ENCODE data around the gene ARGLU1.
"Not testable (repeated sequence)": the region's sequence is repeated elsewhere in the genome, so short reads cannot be mapped to it uniquely, and the experiment has no call there.

The ARGLU1 gene, protein sequence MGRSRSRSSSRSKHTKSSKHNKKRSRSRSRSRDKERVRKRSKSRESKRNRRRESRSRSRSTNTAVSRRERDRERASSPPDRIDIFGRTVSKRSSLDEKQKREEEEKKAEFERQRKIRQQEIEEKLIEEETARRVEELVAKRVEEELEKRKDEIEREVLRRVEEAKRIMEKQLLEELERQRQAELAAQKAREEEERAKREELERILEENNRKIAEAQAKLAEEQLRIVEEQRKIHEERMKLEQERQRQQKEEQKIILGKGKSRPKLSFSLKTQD

DNA sequence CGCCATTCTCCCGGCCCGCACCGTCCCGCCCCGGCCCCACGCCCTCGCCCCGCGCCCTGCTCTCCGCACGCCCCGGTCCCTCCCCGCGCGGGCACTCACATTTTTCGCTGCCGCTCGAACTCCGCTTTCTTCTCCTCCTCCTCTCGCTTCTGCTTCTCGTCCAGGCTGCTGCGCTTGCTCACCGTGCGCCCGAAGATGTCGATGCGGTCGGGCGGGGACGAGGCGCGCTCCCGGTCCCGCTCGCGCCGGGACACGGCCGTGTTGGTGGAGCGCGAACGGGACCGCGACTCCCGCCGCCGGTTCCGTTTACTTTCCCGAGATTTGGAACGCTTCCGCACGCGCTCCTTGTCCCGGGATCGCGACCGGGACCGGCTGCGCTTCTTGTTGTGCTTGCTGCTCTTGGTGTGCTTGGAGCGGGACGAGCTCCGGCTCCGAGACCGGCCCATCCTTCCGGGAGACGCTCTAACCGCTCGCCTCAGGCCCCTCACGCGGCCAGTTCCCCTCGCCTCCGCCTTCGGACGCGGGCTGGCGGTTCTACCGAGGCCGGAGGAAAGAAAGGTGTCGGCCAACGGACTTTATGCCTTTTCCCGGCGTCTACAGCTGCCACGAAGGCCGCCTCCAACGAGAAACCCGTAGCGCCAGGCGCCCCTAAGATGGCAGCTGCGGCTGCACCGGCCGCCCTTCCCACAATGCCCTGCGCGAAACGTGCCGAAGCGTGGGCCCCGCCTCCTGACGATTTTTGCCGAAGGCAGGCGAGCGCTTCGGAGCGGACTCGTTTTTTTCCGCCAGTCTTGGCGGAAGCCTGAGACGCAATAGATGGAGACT, at the start of gene ARGLU1:
ARGLU1 (minus strand) TSS at position 664 of the 825 bp plus-strand sequence; CDS start at position 446, 218 bp downstream.
- DNase-seq = peak; percentile 91 to 93

GRCh38 chr13:106617561-106617960, 49.6 kb upstream of the ARGLU1 start:
- DNase-seq = no peak

- no peak for DNase-seq
Observed at GRCh38 chr13:106616729-106617128, 48.8 kb upstream of the ARGLU1 start.

DNA sequence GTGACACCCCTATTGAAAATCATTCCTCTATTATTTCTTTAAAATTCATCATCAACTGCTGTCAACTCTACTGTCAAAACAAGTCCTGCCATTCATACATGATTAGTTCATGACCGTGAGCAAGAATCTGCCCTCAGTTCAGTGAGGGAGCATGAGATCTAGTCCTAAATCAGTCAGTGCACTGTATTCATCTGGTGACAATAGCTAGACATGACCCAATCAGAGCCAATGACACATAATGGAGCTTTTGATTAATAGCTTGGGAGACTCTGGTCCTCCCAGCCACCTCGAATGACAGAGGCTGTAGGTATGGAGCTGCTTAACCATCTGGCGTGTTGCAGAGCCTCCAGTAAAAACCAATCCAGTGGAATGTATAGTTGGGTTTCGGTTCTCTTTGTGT, 46.9 kb upstream of the ARGLU1 start:
- DNase-seq = no peak

GRCh38 chr13:106612688-106613087, 44.8 kb upstream of the ARGLU1 start:
- DNase-seq = peak in 1 of 2 donors; percentile 2

DNA sequence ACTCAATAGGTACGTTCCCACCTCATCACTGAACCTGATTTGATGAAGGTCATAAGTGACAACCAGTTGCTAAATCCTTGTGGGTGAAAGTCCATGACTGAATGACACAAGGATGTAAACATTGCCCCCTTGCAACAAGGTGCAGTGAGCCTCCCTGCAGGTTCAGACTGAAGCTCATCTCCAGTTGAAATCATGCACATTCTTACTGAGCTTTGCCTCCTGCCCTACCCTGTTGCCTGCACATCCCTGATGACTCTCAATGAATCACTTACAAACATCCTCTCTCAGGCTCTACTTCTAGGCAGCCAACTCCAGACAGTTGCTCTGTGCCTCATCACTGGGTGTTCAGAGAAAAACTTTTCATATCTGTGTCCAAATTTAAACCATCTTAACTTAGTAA, 42.5 kb upstream of the ARGLU1 start:
- no peak for DNase-seq

- DNase-seq = no peak
Observed at GRCh38 chr13:106609116-106609515, 41.2 kb upstream of the ARGLU1 start.

GRCh38 chr13:106603546-106603945, 35.6 kb upstream of the ARGLU1 start:
- DNase-seq = no peak

DNA sequence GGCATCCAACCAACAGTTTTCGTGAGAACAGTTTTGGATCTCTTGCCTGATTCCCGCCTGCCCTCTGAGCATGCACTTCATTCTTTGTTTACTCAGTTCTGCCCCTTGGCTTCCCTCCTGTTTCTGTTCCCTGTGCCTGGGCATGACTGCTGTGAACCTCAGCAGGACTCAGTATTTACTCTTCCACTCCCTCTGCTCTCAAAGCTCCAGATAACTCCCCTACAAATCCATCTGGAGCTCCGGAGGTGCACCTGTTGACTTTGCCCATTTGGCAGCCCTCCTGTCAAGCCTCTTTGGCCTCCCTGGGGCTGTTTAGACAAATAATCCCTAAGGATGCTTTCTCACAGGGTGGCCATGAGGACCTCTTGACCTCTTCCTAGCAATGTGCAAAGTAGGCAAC, 34.2 kb upstream of the ARGLU1 start:
- DNase-seq = no peak

- no peak for DNase-seq
Observed at GRCh38 chr13:106601489-106601888, 33.6 kb upstream of the ARGLU1 start.

- not testable (repeated sequence) for DNase-seq
Observed at GRCh38 chr13:106600798-106601135, 32.8 kb upstream of the ARGLU1 start.

DNA sequence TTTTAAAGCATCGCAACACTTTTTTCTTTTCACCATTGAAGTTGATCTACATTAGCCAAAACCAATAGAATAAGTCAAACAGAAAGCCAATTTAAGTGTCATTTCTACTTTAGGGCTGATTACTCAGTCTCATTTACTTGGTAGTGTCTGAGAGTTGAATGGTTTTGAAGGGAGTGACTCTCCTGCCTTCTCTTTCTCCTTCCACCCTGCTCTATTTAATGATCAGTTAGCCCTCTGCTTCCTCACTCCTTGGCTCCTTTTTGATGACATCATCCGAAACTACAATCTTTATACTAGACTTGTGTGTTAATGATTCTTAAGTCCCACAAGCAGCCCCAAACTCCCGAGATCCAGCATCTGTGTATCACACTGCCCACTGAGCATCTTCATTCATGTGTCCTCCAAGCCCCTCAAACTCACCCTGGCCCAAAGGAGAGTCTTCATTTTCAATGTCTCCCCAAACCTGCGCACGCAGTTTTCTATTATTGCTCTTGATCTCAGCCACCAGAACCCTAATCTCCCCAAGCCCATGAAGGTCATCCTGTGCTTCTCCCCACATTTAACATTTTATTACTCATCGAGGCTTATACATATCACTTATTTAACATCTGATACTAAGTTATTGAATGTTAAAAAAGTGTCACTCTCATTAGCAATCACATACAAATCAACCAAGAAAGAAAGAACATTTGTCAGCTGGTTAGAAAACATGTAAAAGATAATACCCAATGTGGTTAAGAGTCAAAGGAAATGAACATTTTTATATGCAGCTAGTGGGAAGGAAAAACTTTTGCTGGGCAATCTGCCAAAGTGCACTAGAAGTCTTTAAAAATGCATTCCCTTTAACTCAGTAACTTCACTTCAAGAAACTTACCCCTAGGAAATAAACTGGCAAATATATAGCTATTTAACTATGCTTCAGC, 32.2 kb upstream of the ARGLU1 start:
- no peak for DNase-seq

DNA sequence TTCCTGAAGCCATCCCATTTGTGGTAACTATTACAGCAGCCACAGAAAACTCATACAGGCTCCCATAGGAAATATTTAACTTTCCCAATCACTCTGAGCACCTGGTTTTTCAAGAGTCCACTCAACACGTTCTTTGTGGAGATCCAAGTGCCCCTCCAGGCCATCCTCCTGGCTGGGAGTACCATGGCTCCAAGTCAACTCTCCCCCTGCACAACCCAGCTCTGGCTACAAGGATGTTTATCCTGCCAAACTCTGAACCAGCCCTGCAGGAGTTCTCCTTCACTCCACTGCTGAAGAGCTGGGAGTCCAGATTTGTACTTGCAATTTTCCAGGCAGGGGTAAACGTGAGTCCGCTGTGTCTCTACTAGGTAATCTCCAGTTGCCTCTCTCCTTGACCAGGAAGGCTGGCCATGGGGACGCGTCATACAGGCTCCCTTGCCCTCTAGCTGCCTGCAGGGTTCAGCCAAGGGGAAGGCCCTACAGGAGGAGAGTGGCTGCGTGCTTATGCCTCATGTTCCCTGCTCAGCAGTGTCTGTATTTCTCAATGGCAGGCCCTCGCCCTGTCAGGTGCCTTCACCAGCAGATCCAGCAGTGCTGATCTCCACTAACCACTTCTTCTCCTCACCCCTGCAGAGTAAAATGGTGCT, 29.9 kb upstream of the ARGLU1 start:
- DNase-seq = no peak

- DNase-seq = no peak
Observed at GRCh38 chr13:106597186-106597585, 29.2 kb upstream of the ARGLU1 start.

DNA sequence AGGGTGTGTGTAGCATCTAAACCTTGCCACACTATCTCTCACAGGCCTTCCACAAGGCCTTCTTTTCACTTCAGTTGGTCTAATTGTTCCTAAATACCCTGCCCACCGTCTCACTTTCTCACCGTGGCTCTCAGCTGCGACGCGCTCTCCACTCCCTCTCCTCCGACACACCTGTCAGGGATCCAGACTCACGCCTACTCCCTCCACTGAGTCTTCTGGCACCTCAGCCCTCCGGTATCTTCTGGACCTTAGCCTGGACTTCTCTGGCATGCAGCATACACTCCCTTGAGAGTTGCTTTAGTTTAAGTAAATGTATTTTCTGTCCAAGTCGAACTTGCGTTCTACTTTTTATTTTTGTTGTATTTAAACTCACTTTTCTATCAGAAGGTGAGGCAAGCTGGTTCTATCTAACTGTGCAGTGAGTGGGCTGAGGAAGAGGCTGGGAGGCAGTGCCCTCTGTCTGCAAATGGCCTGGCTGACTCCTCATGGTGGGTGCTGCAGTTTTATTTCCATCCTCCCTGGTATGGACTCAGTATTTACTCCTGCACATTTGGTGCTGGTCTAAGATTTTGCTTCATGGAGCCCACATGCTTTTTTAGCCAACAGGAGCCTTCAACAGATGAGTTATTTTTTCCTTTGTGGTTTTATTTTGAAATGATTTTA, 28.5 kb upstream of the ARGLU1 start:
- DNase-seq = no peak

- DNase-seq = no peak
Observed at GRCh38 chr13:106595625-106596024, 27.7 kb upstream of the ARGLU1 start.

- peak in 1 of 2 donors; percentile 20 for DNase-seq
Observed at GRCh38 chr13:106594980-106595379, 27.0 kb upstream of the ARGLU1 start.

DNA sequence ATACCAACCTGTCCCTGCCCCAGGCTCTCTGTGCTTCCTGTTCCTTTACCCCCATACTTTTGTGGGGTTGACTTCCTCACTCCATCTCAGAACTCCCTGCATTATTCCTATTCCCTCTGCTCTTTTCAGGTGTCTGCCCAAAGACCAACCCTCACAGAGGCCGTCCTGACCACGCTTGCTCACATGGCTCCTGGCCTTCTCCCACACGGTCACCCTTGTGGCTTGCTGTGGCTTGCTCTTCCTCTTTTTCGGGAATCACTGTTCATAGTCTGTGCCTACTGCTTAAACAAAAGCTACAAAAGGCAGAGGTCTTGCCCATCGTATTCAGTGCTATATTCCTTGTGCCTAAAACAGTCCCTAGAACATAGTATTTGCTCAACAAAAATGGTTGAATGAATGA, 25.2 kb upstream of the ARGLU1 start:
- DNase-seq = no peak

DNA sequence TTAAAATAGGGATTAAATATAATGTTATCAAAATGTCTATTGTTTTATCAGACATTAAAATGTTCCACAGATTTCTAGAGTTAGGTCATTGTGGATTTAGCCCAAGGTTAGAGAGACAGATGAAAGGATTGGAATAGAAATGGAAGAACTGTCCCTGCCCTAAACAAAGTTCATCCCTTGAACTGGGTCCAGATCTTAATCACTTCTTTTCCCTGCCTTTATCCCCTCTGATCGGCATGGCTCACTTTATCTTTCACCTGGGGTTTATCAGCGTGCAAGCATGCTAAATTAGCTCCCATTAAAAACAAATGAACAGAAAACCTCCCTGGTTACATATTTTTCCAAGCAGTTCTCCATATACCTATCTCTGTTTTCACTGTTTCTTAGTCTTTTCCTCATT, 23.4 kb upstream of the ARGLU1 start:
- no peak for DNase-seq

- DNase-seq = no peak
Observed at GRCh38 chr13:106589716-106590115, 21.8 kb upstream of the ARGLU1 start.

DNA sequence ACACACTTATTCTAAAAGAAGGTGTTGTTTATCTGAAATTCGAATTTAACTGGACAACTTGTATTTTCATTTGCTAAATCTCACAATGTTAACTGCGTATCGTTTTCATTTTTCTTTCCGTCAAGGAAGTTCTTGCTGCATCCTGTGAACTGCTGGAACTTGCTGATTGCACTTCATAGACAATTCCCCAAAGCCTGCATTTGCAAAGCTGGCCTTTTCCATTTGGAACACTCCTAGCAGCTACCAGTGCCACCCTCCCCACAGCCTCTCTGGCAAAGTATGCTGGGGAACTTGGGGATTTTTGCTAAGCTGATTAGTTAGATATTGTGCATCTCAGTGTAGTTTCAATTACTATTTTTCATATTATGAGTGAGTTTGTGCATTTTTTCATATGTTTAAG, 20.4 kb upstream of the ARGLU1 start:
- no peak for DNase-seq

- no peak for DNase-seq
Observed at GRCh38 chr13:106587787-106588186, 19.9 kb upstream of the ARGLU1 start.
